NCI-H187 treated with DMSO at 0.1 percent for 48 hours (cell line): ENCODE data around the gene GPAT3.
"Not testable (repeated sequence)": the region's sequence is repeated elsewhere in the genome, so short reads cannot be mapped to it uniquely, and the experiment has no call there.

Experiments used
- DNase-seq: peaks from one replicate; lab custom pipeline; 2025; lab: John Stamatoyannopoulos, UW

Gene GPAT3

GRCh38 chr4:83552083-83552482, 16.2 kb downstream of the GPAT3 start:
- DNase-seq = no peak

- no peak for DNase-seq
Measured at GRCh38 chr4:83552924-83553323, 17.0 kb downstream of the GPAT3 start.

GRCh38 chr4:83556006-83556707, 20.2 kb downstream of the GPAT3 start:
- DNase-seq = no peak

GRCh38 chr4:83556816-83557215, 20.9 kb downstream of the GPAT3 start:
- no peak for DNase-seq

GRCh38 chr4:83558059-83558653, 22.2 kb downstream of the GPAT3 start:
- DNase-seq = no peak

- DNase-seq = no peak
Measured at GRCh38 chr4:83558680-83559079, 22.8 kb downstream of the GPAT3 start.

GRCh38 chr4:83560523-83560922, 24.6 kb downstream of the GPAT3 start:
- no peak for DNase-seq

GRCh38 chr4:83561381-83561780, 25.5 kb downstream of the GPAT3 start:
- DNase-seq = no peak

GRCh38 chr4:83563998-83564397, 28.1 kb downstream of the GPAT3 start:
- no peak for DNase-seq

GRCh38 chr4:83568062-83568461, 32.2 kb downstream of the GPAT3 start:
- DNase-seq = no peak

- no peak for DNase-seq
Measured at GRCh38 chr4:83569429-83569828, 33.5 kb downstream of the GPAT3 start.

GRCh38 chr4:83569987-83570386, 34.1 kb downstream of the GPAT3 start:
- no peak for DNase-seq

- no peak for DNase-seq
Measured at GRCh38 chr4:83572848-83573247, 36.9 kb downstream of the GPAT3 start.

GRCh38 chr4:83574247-83574646, 38.3 kb downstream of the GPAT3 start:
- no peak for DNase-seq

- DNase-seq = not testable (repeated sequence)
Measured at GRCh38 chr4:83576237-83576636, 40.3 kb downstream of the GPAT3 start.

GRCh38 chr4:83581411-83582288, 45.7 kb downstream of the GPAT3 start:
- no peak for DNase-seq

GRCh38 chr4:83582289-83582785, 46.4 kb downstream of the GPAT3 start:
- DNase-seq = no peak

- no peak for DNase-seq
Measured at GRCh38 chr4:83585982-83586508, 50.1 kb downstream of the GPAT3 start.

- no peak for DNase-seq
Measured at GRCh38 chr4:83589279-83589678, 53.4 kb downstream of the GPAT3 start.

GRCh38 chr4:83591056-83591455, 55.1 kb downstream of the GPAT3 start:
- no peak for DNase-seq

- no peak for DNase-seq
Measured at GRCh38 chr4:83591730-83592129, 55.8 kb downstream of the GPAT3 start.

- DNase-seq = no peak
Measured at GRCh38 chr4:83599183-83599582, 63.3 kb downstream of the GPAT3 start.

- DNase-seq = no peak
Measured at GRCh38 chr4:83603129-83603528, 67.2 kb downstream of the GPAT3 start.
